ENCODE results near the gene SLC6A6. TPM values are rescaled to one million over a fixed set of nuclear protein-coding genes. Genes with fewer than 3 reads are reported as not detected.

The SLC6A6 gene
- total RNA-seq, 4 donors from 2014 or later = 34.4 to 166 (median 55.2) TPM

GRCh38 chr3:14480207-14481017, 78.0 kb downstream of the SLC6A6 start:
- H3K4me3 ChIP-seq (ENCODE audit: low read depth, poor library complexity, severe bottlenecking) = no peak overlapping the region
- WGBS, 2 donors = 65 to 66% methylated on average over 8 of the region's 8 CpGs
- intact Hi-C loops (cut with DNase I; ENCODE audit: low total_unique reads) = no loop called here
- no peak for TF ChIP-seq CTCF (IDR thresholded peaks at IDR 0.05)
- TF ChIP-seq POLR2A (IDR thresholded peaks at IDR 0.05) = no peak
- DNase-seq (ENCODE audit: low spot score in 2 of 2) = no peak

GRCh38 chr3:14481018-14481645, 78.7 kb downstream of the SLC6A6 start:
- WGBS, 2 donors = 82 to 90% methylated on average over 10 of the region's 10 CpGs
- no peak for DNase-seq (ENCODE audit: low spot score in 2 of 2)
- TF ChIP-seq CTCF (IDR thresholded peaks at IDR 0.05) (no peak), POLR2A (IDR thresholded peaks at IDR 0.05) (no peak)
- no peak overlapping the region for H3K4me3 ChIP-seq (ENCODE audit: low read depth, poor library complexity, severe bottlenecking)
- intact Hi-C loops (cut with DNase I; ENCODE audit: low total_unique reads) = no loop called here

DNA sequence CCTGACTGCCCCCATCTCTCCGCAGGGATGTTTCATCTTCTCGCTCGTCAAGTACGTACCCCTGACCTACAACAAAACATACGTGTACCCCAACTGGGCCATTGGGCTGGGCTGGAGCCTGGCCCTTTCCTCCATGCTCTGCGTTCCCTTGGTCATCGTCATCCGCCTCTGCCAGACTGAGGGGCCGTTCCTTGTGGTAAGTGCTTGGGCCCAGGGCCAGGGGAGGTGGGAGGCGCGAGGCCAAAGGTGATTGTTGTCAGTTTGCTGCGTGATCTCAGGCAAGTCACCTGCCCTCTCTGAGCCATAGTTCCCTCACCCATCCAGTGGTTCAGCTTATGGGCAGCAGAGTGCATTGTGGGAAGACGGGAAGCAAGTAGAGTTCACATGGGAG, 79.2 kb downstream of the SLC6A6 start:
- intact Hi-C loops (cut with DNase I; ENCODE audit: low total_unique reads) = no loop called here
- TF ChIP-seq CTCF (IDR thresholded peaks at IDR 0.05) (no peak), POLR2A (IDR thresholded peaks at IDR 0.05) (no peak)

GRCh38 chr3:14482271-14482721, 79.9 kb downstream of the SLC6A6 start:
- TF ChIP-seq POLR2A (IDR thresholded peaks at IDR 0.05) = no peak
- intact Hi-C loops (cut with DNase I; ENCODE audit: low total_unique reads) = no loop called here
- 55 to 74% methylated on average over 2 of the region's 2 CpGs for WGBS, 2 donors

More for the DNA sequence above, 79.2 kb downstream of the SLC6A6 start:
- no peak overlapping the region for H3K4me3 ChIP-seq (ENCODE audit: low read depth, poor library complexity, severe bottlenecking)
- no peak for DNase-seq (ENCODE audit: low spot score in 2 of 2)
- 95 to 97% methylated on average over 13 of the region's 13 CpGs for WGBS, 2 donors

GRCh38 chr3:14483286-14483685, 80.9 kb downstream of the SLC6A6 start:
- H3K4me3 ChIP-seq (ENCODE audit: low read depth, poor library complexity, severe bottlenecking) = no peak overlapping the region
- 94 to 100% methylated on average over 1 of the region's 1 CpG for WGBS, 2 donors
- TF ChIP-seq CTCF (IDR thresholded peaks at IDR 0.05) (no peak), POLR2A (IDR thresholded peaks at IDR 0.05) (no peak)
- intact Hi-C loops (cut with DNase I; ENCODE audit: low total_unique reads) = no loop called here
- DNase-seq (ENCODE audit: low spot score in 2 of 2) = no peak

More at GRCh38 chr3:14482271-14482721, 79.9 kb downstream of the SLC6A6 start:
- H3K4me3 ChIP-seq (ENCODE audit: low read depth, poor library complexity, severe bottlenecking) = no peak overlapping the region
- no peak for DNase-seq (ENCODE audit: low spot score in 2 of 2)

DNA sequence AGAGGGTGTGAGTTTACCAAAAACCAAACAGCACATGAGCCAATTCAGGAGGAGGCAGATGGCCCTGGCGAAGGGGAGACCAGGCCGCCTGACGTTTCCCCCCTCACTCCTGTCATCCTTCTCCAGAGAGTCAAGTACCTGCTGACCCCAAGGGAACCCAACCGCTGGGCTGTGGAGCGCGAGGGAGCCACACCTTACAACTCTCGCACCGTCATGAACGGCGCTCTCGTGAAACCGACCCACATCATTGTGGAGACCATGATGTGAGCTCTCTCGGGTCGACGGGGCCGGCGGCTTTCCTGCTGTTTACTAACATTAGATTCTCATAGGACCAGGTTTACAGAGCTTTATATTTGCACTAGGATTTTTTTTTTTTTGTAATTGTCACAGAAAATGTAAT, 82.3 kb downstream of the SLC6A6 start:
- intact Hi-C loops (cut with DNase I; ENCODE audit: low total_unique reads) = no loop called here
- 85 to 89% methylated on average over 17 of the region's 17 CpGs for WGBS, 2 donors
- H3K4me3 ChIP-seq (ENCODE audit: low read depth, poor library complexity, severe bottlenecking) = no peak overlapping the region
- no peak for TF ChIP-seq CTCF (IDR thresholded peaks at IDR 0.05)
- TF ChIP-seq POLR2A (IDR thresholded peaks at IDR 0.05) = no peak
- no peak for DNase-seq (ENCODE audit: low spot score in 2 of 2)

Measured in lower leg skin (tissue), 4 donors.